Measurements from ENCODE around the gene TAP2.
"Not testable (repeated sequence)": the region's sequence is repeated elsewhere in the genome, so short reads cannot be mapped to it uniquely, and the experiment has no call there.

TAP2 gene

GRCh38 chr6:32838114-32838958 is at the start of gene TAP2:
Gene TAP2, minus strand, starts transcription at chr6:32838739. Its CDS starts 506 bp downstream, at chr6:32838233.
- DNase-seq: peak; percentile 71

- no peak for DNase-seq
These were observed 49.1 kb upstream of the TAP2 start for GRCh38 chr6:32887616-32888015.

DNA sequence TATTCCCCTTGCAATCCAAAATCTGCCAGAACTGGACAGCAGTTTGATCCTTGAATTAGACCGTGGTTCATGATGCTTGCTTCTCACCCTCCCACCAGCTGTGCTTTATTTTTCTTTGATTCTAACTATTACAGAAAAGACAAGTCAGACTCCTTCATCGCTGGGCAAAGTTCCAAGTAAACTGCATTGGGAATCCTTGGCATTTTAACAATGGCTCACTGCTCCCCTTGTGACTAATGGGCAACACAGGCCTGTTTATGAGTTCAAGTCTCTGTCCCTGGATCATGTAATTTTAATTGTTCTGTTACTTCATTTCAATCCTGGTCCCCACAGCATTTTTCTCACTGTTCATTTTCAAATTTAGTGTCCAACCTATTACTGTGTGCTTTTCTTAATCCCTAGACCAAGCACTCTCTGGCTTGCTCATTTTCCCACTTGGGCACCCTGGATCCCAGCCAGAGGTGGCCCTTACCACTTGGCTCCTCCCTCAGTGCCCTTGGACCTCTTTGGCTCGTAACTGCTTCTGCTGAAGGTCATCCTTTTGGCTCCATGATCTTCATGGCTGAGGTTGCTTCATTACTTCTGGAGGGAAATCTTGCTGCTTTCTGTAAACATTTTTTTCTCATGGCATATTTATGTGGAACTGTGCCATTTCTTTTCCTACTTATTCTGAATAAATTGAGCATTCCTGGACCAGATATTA is 48.3 kb upstream of the TAP2 start:
- DNase-seq: no peak

GRCh38 chr6:32885698-32886286 is 47.3 kb upstream of the TAP2 start:
- peak; percentile 27 for DNase-seq

- DNase-seq: no peak
These were observed 45.2 kb upstream of the TAP2 start for GRCh38 chr6:32883789-32884188.

GRCh38 chr6:32882879-32883250 is 44.3 kb upstream of the TAP2 start:
- no peak for DNase-seq

DNA sequence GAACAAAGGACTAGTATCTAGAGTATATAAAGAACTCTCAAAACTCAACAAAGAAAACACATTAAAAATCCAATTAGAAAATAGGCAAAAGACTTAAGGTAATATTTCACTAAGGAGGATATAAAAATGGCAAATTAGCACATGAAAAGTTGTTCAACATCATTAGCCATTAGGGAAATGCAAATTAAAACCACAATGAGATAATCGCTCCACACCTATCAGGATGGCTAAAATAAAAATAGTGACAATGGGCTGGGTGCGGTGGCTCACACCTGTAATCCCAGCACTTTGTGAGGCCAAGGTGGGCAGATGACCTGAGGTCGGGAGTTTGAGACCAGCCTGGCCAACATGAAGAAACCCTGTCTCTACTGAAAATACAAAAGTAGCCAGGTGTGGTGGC is 42.4 kb upstream of the TAP2 start:
- DNase-seq: not testable (repeated sequence)

DNA sequence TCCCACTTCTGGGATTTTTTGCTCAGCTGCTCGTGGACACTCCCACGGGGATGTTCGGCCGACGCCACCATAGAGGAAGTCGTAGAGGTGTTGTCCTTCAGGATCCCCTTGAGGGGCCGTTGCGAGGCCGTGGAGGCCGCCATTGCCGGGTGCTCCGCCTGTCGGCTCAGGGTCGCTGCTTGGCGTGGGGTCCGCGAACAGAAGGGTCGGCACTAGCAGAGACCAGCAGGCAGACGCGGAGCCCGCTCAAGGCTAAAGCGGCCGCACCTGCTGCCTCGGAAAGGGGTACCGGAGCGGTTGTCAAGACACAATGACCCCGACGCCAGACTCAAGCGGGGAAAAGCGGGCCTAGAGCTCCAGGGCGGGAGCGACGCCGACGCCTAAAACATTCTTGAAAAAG is 41.2 kb upstream of the TAP2 start:
- no peak for DNase-seq

DNA sequence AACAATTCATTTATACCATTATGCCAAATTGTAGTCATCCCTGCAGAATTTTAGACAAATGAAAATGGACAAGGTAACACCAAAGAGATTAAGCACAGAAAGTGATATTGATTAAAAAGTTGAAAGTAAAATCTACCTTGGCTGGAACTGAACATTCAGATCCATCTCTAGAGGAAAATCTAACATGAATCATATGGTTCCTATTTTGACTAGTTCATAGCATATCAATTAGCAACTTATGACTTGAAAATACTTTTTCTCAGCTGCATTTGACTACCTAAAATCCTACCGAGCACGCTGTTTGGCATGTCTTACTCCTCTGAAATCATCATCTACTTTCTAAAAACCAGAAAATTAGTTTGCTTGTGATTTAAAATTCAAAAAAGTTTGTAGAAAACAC is 38.1 kb upstream of the TAP2 start:
- DNase-seq: no peak

DNA sequence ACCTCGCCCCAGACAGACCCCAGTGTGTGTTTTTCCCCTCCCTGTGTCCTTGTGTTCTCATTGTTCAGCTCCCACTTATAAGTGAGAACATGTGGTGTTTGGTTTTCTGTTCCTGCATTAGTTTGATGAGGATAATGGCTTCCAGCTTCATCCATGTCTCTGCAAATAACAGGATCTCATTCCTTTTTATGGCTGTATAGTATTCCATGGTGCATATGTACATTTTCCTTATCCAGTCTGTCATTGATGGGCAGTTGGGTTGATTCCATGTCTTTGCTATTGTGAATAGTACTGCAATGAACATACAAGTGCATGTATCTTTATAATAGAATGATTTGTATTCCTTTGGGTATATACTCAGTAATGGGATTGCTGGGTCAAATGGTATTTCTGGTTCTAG is 35.4 kb upstream of the TAP2 start:
- not testable (repeated sequence) for DNase-seq

- peak; percentile 40 for DNase-seq
These were observed 29.8 kb upstream of the TAP2 start for GRCh38 chr6:32868257-32868788.

DNA sequence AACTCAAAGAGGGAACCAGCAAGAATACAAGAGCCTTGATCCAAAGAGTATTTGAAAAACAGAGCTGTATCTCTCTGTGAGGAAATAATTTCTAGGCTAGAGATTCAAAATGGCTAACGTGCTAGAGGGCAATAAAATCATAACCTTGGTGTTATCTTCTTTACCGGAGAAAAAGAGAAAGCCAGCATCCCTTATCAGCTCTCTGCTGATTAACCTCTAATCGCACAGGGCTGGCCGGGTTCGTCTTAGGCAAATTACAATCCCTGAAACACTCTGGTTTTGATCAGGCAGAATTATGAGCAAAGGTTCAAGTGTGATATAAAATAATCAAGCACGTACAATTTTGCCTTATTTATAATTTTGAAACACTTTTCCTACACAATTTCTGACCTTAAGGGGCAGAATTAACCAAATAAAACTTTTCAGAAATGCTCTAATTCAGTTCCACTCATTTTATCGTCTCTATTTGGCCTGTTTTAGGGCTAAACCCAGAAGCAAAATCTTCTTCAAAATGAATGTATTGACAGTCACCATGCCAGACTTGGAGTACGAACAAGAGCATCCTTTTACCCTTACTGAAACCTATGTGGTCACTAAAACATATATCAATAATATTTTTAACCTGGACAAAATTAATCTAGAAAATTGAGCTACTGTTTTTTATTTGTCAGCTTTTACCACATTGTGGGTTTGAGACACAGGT is 29.2 kb upstream of the TAP2 start:
- no peak for DNase-seq

DNA sequence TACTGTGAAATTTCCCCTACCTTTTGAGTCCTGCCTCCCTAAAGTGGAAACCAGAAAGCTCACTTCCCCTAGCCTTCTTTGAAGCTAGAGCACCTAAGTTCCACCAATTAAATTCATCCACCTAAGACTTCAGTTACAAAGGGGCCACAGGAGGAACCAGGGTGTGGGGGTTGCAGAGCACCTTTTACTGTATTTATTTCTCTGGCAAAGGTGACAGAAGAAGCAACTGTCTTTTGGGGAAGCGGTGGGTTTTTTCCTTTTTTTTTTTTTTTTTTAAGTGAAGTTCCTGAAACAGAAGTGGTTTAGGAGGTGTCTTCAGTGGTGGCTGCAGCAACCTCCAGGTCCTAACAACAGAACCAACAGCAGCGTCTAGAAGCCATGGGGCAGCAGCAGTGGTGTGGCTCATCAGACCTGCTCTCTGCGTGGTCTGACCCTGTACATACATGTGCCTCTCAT is 28.5 kb upstream of the TAP2 start:
- no peak for DNase-seq

DNA sequence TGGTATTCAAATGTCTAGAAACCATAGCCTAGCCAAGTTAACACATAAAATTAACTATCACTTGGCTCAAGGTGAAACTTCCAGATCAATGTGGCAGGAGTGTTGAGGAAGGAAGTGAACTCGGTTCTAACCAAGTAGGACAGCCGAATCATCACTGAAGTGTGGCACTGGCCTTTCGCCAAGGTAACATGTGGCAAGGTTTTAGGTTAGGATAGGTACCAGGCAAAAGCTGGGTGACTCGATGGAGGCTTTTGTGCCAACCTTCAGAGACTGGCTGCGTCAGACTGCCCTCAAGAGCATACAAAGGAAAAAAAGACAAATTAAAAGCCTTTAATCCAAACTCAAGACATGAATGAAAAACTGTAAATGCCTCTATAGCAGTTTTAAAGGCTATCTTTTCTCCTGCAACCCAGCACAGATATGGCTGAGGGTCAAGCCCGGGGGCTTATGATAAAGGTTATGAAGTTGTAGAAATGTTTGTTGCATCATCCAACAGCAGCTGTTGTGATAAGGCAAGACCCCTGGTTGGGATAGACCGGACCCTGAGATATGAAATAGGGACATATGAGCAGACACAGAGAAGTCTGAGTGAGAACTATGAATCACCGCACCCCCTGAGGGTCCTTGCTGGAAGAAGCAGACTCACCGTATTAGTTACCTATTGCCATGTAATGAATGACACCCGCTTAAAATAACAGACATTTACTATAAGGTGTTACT is 27.3 kb upstream of the TAP2 start:
- DNase-seq: no peak

DNA sequence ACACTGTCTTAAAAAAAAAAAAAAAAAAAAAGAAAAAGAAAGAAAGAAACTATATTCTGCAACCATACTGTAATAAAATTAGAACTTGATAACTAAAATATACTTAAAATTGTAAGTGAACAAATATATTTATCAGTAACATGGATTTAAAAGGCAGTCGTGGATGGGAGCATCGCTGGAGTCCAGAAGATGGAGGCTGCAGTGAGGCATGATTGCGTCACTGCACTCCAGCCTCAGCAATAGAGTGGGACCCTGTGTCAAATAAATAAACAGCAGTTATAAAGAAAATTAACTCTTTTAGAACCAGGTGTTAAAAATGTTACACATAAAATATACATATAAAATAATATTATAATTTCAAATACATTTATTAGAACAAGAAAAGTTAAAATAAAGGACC is 24.2 kb upstream of the TAP2 start:
- DNase-seq: no peak

DNA sequence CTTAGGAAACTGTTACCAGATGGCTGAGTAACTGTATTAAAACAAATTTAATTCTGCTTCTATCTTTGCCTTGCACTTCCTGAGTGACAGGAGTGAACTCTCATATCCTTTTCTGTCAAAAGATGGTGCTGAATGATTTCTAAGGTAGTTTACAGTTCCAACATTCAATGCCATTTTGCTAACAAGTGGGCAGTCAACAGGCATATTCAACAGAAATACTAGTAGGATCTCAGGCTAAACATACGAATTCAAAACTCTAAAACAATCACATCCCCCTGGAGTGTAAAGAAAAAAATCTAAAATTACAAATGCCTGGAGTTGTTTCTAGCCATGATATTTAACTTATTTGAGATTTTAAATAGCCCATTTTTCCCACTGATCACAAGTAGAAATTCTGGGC is 22.1 kb upstream of the TAP2 start:
- no peak for DNase-seq

DNA sequence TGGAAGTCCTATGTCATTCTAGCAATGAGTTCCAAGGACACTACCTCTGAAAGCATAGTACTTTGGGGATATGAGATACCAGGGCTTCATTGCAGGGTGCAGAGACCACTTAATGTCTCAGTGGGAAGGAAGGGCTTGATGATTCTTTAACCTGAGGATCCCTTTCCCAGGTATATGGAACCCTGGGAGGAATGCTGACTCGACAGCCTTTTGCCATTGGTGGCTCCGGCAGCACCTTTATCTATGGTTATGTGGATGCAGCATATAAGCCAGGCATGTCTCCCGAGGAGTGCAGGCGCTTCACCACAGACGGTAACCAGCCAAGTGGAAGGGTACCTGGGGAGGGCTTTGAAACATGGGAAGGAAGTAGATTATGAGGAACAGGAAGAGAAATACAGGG is 19.7 kb upstream of the TAP2 start:
- DNase-seq: no peak

- DNase-seq: no peak
These were observed 18.8 kb upstream of the TAP2 start for GRCh38 chr6:32857156-32857891.

DNA sequence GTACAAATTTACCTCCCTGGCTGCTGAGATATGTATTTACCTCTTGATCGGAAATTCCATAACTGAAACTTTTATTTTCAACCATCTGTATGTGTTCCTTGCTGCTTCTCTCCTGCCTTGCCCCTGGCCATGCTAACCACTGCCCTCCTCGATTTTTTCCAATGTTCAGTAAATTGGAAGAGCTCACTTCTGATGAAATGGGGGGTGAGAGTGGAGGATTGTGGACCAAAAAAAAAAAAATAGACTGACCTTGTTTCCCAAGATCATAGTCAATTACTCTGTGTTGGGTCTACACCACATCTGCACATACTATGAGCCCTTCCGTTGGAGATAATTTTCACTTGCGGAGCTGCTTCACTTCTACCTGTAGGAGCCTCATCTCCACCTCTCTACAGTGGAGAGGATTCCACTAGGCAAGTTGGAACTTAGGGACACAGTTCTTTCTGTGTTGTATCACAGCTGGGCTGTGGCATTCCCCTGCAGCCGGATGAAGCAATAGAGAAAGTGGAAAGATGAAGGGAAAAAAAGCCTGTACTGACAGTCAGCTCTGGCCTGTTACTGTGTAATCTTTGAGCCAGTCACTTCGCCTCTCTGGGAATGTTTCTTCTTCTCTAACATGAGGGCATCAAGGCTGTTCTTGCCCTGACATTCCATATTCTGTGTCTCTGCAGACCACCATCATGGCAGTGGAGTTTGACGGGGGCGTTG is 17.1 kb upstream of the TAP2 start:
- no peak for DNase-seq

GRCh38 chr6:32854376-32855178 is 16.0 kb upstream of the TAP2 start:
- no peak for DNase-seq

Measured in NCI-H1092 treated with DMSO at 0.1 percent for 48 hours (cell line).